MM.1S (cell line): ENCODE measurements around the gene SLC16A1.

ENCODE experiments used
- CTCF ChIP-seq: fragments of 300-600 bp; sonication (generic); IDR thresholded peaks from 2 replicates; pipeline ENCODE4 v1.5.1; 2016; ENCODE audit warnings: antibody characterized with exemption, low read length, mixed read lengths
- EZH2 ChIP-seq: fragments of 300-600 bp; sonication (generic); optimal IDR thresholded peaks from 2 replicates; pipeline ENCODE3; 2017; ENCODE audit warnings: low read depth, mild to moderate bottlenecking, antibody characterized with exemption, low read length, mixed read lengths
- EZH2phosphoT487 ChIP-seq: fragments of 300-600 bp; sonication (generic); IDR thresholded peaks from 2 replicates; pipeline ENCODE4 v1.6.1; 2018; ENCODE audit warnings: antibody characterized with exemption, low read length

- TF ChIP-seq EZH2phosphoT487 (no peak), EZH2 (no peak), CTCF (no peak)
Observed at GRCh38 chr1:112995890-112996289, 39.9 kb upstream of the SLC16A1 start.
